ENCODE results near the gene HMCN1.

The HMCN1 gene

DNA sequence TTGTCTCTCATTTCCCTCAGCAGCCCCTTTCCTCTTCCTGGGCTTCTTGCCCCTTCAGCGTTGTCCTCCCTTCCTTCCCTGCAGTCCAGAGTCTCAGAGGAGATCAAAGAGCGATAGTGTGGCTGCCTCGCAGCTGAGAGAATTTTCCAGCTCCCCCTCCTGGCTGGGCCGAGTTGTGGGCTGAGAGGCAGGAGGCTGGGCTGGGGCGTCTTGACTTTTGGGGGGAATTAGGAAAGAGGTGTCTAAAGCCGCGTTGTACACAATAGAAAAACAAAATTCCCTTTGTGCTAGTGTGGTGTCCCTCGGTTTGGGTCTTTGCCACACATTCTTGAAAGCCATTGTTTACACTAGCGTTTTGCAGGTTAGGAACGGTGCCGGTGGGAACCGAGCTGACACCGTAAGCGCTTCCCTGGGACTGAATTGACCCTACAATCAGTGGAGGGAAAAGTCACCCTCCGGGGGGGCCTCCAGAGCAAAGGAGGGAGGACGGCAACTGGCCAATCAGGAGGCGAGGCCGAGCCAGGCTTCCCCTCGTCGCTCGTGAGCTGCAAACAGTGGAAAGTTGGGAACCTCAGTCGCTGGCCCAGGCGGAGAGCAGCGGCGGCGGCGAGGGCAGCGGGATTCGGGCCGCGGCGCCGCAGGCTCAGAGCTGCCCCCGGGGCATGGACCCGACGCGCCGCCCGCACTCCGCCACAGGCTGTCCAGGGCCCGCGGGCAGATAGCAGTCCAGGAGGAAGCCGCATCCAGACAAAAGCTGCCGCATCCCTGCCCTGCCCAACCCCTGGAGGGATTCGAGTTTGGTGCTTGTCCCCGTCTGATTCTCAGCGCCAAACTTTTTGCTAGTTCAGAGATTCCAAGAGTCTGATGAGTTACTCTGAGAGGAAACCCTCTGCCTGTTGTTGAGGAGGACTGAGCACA, at the start of gene HMCN1:
Gene HMCN1 (plus strand): TSS at position 574 of the 918 bp plus-strand sequence. CDS start 389 bp downstream, outside the sequence.
- DNase-seq: peak; percentile 22 to 45

DNA sequence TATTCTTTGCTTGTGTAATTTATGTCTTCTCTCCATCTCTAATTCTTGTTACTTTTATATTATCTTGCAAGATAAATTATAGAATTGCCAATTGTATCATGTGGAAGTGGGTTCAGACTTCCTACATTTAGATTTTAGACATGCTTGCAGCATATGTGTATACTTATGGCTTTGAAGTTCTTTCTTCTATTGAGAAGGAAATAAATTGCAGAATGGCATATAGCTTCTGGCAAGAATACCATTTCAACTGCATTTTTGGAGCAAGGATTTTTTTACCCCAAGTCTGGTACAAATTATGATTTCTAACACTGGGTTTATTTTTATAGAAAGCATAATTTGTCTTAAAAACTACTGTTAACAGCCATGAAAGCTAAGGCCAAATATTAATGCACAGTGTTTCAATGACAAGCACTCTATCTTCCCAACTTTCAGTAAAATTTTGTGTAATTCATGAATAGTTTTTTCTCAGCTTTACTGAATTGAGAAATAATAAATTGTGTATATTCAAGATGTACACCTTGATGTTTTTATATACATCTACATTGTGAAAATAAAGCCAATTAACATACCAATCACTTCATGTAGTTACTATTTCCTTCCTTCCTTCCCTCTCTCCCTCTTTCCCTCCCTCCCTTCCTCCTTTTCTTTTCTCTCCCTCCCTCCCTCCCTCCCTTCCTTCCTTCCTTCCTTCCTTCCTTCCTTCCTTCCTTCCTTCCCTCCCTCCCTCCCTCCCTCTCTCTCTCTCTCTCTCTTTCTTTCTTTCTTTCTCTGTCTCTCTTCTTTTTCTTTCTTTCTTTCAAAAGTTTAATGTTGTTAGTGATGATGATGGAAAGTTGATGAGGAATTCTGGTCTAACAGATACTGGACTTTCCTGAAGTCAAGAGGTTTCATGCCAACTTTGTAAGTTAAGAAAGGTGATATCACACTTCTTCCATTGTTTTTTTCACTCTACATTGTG, 47.1 kb upstream of the HMCN1 start:
- no peak for DNase-seq

DNA sequence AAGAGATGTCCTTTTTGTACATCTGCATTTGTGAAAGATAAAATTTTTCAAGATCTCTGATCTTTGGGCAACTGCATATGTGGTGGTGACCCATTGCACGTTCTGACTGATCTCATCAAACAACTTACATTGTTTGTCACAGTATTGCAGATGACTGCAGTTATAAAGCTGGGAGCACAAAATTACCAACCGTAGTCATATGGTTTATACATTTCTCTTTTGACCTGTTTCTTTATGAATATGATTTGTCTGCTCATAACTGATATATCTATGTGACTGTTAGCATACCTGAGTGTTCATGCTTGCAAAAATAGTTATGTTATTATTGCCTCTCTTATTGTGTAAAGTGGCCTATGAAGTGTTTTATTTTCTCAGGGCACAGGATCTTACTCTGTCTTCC, 43.7 kb upstream of the HMCN1 start:
- DNase-seq: no peak

DNA sequence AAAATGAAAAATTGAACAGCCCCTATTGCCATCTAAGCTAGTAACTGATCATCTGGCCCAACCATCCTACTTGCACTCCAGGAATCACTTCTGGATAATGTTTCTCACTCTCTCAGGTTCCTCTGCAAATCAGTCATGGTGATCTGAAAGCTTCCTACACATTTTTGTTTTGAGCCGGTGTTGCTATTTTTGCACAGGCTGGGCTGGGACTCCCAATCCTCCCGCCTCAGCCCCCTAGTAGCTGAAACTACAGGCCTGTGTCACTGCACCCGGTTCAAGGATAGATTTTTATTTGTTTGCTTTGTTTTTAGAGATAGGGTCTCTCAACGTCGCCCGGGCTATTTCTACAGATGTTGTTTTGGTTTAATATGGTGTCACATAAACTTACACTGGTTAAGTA, 40.5 kb upstream of the HMCN1 start:
- no peak for DNase-seq

DNA sequence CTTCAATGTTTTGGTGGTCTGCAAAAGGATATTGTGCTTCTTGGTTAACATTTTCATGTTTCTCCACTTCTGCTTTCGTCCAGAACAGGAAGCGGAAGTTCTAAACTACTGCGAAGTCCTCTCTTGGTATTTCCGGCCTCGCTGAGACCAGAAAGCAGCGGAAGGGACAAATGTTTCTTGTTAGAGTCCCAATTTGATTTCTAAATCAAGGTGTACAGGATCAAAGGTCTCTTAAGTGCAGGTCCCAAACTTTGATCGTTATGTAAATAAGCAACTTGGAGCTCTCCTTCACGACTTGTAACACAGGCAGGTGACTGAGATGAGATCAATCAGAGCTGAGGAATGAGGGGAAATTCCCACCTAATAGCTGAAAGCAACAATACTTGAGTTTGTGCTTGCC, 40.1 kb upstream of the HMCN1 start:
- DNase-seq: no peak

DNA sequence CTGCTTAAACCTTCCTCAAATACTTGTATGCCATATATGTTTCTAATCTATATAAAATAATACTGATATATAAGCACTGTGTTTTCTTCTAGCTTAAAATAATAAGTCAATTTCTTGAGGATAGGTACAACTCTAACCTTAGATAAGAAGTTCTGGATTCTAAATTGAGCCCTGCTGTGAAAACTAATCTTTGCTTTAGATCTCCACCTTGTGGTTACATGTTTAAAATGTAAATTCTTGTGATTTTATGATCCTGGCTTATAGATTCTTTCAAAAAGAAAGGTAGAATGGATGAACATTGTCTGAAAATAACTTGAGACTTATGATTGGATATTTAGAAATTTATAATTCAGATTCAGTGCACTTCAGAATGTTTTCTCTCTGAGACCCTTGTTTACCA, 38.9 kb upstream of the HMCN1 start:
- peak in 1 of 2 donors; percentile 21 for DNase-seq

DNA sequence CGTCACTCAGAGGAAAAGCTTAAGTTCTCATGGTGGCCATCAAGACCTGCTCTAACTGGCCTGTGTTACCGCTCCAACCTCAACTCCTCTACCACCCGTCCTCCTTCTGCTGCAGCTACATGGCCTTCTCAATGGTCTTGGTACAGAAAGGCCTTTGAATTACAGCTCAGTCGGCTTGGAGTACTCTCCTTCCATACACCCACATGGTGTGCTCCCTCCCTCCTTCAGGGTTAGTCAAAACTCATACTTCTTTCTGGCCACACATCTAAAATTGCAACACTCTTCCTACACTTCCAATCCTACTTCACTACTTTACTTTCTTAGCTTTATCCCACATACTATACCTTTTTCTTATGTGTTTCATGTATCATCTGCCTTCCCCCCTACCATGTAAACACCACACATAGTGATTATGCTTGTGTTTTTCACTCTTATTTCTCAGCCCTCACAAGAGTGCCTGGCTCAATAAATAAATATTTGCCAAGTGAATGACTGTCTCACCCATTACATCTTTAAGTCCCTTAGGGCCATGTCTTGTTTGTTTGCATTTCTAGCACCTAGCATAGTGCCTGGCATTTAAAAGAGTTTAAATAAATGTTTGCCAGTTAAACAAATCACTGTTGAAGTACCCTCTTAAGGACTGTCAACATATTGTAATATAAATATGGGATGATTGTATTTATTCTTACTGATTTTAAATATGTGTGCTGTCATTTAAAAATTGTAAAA, 37.6 kb upstream of the HMCN1 start:
- DNase-seq: no peak

DNA sequence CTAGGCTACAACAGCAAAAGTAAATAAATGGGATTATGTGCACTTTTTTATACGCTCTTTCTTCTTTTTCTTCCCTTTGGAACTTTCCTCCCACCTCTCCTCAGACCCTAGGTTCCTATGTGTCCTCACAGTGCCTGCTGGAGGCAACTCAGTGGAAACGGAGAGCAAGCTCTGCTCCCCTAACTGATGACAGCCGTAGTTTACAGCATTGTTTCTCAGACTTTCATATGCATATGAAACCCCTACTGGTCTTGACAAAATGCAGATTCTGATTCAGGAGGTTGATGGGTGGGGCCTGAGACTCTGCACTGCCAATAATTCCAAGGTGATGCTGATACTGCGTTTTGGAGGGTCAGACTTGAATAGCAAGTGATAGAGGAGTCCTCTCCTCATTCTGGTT, 34.3 kb upstream of the HMCN1 start:
- no peak for DNase-seq

DNA sequence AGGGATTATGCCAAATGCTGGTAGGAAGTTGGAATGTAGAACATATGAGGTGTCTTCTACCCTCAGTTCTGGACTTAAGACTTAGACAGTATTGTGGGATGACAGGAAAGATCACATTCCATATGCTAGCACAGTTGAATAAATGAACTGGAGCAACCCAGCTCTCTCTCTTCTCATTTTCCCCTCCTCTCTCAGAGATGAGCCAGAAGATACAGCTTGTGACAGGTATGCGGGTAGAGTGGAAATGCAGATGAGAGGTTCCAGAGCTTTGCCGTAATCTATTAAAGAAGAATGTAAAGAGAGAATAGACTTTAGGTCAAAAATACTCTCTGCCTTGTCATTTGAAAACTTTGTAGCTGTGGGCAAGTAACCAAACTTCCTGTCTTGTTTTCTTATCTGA, 32.5 kb upstream of the HMCN1 start:
- no peak for DNase-seq

DNA sequence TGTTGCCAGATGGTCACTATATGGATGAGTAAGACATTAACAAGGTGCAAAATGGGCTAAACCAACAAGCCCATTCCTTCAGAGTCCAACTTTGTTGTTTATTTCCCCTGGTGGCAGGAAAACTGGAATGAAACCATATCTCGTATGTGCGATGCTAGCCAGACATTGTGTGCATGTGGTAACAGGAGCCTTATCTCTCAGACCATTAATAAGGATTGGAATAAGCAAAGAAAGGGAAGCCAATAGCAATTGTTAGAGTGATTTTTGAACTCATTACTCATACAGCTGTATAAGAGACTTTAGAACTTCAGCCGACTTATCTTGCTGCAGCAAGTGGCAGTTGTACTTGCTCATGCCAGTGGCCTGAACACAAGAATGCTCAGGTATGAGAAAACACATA, 30.0 kb upstream of the HMCN1 start:
- no peak for DNase-seq

DNA sequence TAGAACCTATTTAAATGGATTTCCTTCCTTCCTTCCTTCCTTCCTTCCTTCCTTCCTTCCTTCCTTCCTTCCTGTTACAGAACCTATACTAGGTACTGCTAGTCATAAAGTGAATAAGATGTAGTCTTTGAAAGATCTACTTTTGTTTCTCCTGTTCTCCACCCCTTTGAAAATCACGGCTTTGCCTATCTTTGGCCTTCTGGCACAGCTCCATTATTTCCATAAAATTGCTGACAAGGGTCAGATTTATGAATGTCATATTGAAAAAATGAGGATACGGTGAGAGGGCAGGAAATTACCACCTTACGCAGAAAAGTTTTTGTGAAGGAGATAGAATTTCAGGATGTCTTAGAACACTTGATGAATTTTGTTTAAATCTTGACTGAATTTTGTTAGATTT, 18.1 kb upstream of the HMCN1 start:
- DNase-seq: no peak

DNA sequence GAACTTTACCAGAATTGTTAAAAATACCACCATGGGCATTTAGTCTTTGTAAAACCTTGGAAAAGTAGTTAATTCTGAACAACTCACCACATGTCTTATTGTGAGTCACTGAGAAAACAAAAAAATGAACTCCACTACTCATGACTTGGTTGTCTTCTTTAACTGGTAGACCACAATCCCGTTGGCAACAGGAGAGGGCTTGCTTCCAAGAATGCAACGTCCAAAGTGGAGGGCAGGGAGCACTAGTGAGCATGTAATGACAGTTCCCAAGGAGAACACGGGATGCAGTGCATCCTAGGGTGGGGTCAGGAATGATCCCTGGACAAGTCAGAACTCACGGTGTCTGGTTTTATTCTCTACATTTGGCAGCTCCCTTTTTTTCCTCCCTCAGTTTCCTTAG, 15.2 kb upstream of the HMCN1 start:
- no peak for DNase-seq

DNA sequence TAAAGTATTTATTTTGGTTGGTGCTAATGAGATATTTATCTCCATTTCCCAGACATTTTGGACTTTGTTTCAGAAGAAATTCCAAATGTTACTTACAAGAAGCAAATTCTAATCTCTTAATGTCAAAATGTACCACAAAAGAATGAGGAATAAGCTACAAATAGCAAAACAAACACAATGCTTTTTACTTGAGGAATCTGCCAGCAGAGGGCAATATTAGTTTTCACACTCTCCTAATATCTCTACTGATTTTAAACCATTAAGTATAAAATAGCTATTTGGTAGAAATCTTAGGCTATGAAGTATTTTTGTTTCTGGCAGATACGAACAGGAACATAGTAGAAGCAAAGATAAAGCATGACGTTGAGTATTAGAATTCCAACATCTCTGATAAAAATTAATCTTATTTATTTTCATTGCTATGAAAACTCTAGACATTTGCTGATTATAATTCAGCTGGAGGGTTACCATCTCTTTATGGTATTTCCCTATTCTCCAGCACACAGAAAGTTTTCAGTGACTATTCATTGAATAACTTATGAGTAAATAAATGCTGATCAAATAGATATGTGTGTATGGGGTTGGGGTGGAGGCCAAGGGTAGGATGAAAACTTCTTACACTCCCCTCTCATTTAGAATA, 13.4 kb upstream of the HMCN1 start:
- DNase-seq: peak in 1 of 2 donors; percentile 44

DNA sequence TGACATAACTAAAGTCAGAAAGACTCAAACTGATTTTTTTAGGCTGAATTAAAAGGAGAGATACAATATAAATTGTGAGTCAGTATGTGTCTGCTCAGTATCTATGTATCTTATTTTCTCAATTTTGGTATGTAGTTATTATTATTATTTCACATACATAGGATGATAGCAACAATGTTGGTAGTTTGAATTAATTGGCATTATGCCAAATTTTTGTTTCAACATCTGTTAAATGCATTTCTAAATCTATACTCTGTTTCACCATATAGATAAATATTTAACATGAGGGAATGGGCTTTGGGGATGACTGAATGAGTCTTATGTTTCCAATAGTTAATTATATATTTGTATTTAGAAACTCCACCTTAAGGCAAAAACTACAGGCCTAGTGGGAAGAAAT, 12.6 kb upstream of the HMCN1 start:
- DNase-seq: no peak

DNA sequence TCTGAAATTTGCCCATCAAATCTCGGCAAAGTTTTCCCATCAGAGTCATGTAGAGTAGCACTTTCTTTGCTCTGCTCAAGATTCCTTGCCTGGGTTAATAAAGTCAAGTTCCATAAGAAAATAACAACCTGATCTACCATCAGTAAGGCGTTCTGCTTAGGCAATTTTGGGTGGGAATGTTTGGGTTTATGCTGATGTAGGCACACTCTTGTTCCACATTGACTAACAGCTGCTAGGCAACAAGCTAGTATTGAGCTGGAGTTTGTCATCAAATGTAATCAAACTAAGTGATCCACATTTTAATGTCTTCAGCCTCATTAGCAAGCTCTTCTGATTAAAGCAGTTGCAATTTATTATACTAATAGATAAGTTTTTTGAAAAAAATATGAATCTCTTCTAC, 12.1 kb upstream of the HMCN1 start:
- DNase-seq: no peak

DNA sequence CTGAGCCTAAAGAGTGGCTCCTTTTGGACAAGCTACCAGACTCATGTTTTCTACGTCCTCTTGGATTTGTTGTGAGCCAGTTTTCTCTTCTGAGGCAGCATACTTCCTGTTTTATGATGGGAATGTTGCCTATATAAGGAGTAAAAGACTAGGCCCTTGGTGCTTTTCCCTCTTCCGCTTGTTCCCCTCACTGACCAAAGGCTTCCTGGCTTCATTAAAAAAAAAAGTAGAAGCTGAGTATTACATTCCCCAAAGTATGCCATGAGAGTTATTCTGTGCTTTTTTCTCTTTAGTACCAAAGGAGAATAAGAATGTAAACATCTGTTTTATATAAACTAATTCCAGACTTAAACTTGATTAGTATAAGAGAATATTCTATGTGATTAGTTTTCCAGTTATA, 6.5 kb upstream of the HMCN1 start:
- no peak for DNase-seq

DNA sequence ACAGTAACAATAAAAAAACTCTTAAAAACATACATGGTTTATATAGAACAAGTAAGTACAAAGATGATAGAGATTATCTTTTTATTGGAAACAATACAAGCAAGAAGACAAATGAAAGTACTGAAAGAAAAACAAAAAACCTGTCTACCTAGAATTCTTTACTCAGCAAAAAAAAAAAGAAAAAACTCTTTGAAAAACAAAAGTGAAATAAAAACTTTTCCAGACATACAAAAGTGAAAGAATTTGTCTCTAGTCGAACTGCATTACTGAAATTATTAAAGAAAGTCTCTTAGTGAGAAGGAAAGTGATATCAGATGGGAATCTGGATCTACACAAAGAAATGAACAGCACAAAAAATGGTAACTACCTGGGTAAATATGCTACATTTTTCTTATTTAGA, 2.7 kb upstream of the HMCN1 start:
- DNase-seq: no peak

DNA sequence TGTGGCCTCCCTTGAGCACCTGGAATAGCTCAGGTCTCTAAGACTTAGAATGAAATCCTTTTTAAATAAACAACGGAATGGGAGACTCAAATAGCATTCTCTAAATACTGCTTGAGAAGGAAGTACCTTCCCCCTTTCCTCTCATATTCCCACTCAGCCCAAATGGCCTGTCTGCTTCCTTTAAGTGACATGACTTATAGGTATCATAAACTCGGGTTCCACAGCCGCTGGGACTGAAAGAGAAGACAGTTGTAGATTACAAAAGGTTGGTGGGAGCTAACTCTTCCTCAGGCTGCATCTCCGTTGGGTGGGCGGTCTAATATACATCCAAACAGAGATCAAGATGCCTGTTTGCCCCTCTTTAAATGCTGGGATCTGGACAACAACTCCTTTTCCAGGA, 1.2 kb upstream of the HMCN1 start:
- DNase-seq: no peak

DNA sequence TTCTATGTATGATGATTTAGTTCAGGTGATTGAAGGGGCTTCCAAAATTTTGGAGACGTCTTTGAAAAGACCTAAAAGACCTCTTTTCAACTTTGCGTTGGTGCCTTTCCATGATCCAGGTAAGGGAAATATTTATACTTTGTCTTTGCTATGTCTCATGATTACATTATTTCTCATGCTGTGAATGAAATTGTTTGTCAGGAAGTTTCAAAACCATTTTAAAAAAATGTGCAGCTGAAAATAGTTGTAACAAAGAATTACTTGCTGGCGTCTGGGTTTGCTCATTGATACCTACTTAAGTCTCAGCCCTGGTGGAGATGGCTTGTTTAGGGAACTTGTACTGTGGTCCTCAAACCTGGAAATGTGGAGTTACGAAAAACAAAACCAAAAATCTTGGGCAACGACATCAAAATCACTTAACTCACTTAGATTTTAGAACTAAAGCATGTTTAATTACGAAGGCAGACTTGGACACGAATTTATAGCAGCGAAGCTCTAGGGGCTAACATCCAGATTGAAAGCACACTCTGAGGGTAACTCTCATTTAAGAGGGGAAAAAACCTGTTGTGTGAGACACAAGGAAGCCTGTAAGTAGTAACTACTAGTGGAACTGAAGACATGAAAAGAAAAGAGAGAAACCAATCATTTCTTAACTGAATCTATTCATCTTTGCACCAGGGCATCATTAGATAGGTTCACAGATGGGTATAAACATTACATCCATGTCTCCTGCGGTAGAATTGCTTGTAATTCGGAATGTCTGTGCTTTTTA, 924 bp downstream of the HMCN1 start:
- DNase-seq: no peak

DNA sequence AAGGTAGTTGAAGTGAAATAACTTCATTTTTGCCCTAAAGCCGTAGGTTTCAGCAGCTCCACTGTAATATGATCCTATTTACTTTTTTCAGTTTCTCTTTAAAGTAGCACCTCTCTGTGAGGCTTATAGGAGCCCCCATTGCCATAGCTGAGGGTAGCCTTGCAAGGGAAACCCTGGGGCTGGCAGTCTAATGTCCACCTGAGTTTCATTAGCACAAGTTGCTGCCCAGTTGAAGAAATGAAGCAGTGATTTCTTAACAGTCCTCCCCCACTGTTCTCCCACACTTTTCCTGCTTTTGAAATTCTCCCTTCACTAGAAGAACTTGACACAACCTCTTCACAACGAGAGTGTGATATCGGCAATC, 1.5 kb downstream of the HMCN1 start:
- DNase-seq: no peak

DNA sequence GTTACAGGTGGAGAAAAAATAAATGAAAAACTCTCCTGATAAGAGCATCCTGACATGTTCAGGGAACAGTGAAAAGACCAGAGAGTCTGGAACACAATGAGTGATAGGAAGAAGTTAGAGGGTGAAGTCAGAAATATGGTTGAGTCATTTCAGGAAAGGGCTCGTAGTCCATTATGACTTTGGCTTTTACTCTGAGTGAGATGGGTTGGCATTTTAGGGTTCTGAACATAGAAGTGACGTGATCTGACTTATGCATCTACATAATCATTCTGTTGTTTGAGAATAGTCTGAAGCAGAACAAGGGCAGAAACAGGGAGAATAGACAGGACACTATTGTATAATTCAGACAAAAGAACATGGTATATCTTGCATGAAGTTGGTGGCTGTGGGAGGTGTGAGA, 5.8 kb downstream of the HMCN1 start:
- DNase-seq: no peak

DNA sequence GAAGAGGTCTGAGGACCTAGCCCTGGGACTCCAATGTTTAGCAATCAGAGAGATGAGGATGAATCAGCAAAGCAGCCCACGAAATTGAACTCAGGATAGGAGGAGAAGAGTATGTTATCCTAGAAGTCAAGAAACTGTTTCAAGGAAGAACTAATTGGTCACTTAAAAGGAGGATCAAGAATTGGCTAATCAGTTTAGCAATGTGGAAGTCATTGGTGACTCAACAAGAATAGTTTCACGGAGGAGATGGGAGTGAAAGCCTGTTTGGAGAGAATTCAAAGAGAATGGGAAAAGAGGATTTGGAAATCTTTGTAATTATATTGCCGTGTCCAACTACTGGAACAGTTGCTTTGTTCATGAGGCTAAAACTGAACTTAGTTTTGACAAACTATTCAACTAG, 7.4 kb downstream of the HMCN1 start:
- DNase-seq: no peak
